HG03565 (cell line): Measurements from ENCODE around the gene PYY.
"Not testable (repeated sequence)": the region's sequence is repeated elsewhere in the genome, so short reads cannot be mapped to it uniquely, and the experiment has no call there.

Source experiments
- ATAC-seq: cut with Tn5 transposase; IDR thresholded peaks from one replicate; pipeline ENCODE4 v1.9.1; 2021; ENCODE audit warnings: mild to moderate bottlenecking, moderate library complexity; ENCODE audit not compliant: unreplicated experiment

Gene PYY

GRCh38 chr17:43979011-43979410 lies 25.3 kb upstream of the PYY start:
- ATAC-seq: no peak

GRCh38 chr17:43978078-43978477 lies 24.3 kb upstream of the PYY start:
- ATAC-seq: no peak

- ATAC-seq: no peak
Observed at GRCh38 chr17:43976963-43977837, 23.5 kb upstream of the PYY start.

- ATAC-seq: no peak
Observed at GRCh38 chr17:43975898-43976297, 22.2 kb upstream of the PYY start.

- ATAC-seq: no peak
Observed at GRCh38 chr17:43974382-43975266, 20.9 kb upstream of the PYY start.

- ATAC-seq: not testable (repeated sequence)
Observed at GRCh38 chr17:43972444-43973212, 18.9 kb upstream of the PYY start.

GRCh38 chr17:43971436-43971835 lies 17.7 kb upstream of the PYY start:
- ATAC-seq: not testable (repeated sequence)

GRCh38 chr17:43970366-43970765 lies 16.6 kb upstream of the PYY start:
- no peak for ATAC-seq

- ATAC-seq: no peak
Observed at GRCh38 chr17:43967251-43967875, 13.6 kb upstream of the PYY start.

GRCh38 chr17:43966276-43966675 lies 12.5 kb upstream of the PYY start:
- no peak for ATAC-seq

GRCh38 chr17:43962479-43962878 lies 8.7 kb upstream of the PYY start:
- ATAC-seq: no peak

GRCh38 chr17:43961954-43962353 lies 8.2 kb upstream of the PYY start:
- no peak for ATAC-seq

GRCh38 chr17:43961292-43961691 lies 7.6 kb upstream of the PYY start:
- not testable (repeated sequence) for ATAC-seq

- no peak for ATAC-seq
Observed at GRCh38 chr17:43958748-43959352, 5.1 kb upstream of the PYY start.

- ATAC-seq: no peak
Observed at GRCh38 chr17:43956222-43956621, 2.5 kb upstream of the PYY start.

- no peak for ATAC-seq
Observed at GRCh38 chr17:43952724-43953666, 745 bp downstream of the PYY start.

- no peak for ATAC-seq
Observed at GRCh38 chr17:43952351-43952723, 1.4 kb downstream of the PYY start.

GRCh38 chr17:43951750-43952149 lies 2.0 kb downstream of the PYY start:
- no peak for ATAC-seq

GRCh38 chr17:43950554-43950953 lies 3.2 kb downstream of the PYY start:
- ATAC-seq: no peak
